ENCODE measurements around the gene ZSWIM9. TPM values are rescaled to one million over a fixed set of nuclear protein-coding genes. Genes with fewer than 3 reads are reported as not detected.

Gene ZSWIM9
- total RNA-seq: 9.3 to 11.7 TPM (median 10.2 TPM) in 3 replicates

DNA sequence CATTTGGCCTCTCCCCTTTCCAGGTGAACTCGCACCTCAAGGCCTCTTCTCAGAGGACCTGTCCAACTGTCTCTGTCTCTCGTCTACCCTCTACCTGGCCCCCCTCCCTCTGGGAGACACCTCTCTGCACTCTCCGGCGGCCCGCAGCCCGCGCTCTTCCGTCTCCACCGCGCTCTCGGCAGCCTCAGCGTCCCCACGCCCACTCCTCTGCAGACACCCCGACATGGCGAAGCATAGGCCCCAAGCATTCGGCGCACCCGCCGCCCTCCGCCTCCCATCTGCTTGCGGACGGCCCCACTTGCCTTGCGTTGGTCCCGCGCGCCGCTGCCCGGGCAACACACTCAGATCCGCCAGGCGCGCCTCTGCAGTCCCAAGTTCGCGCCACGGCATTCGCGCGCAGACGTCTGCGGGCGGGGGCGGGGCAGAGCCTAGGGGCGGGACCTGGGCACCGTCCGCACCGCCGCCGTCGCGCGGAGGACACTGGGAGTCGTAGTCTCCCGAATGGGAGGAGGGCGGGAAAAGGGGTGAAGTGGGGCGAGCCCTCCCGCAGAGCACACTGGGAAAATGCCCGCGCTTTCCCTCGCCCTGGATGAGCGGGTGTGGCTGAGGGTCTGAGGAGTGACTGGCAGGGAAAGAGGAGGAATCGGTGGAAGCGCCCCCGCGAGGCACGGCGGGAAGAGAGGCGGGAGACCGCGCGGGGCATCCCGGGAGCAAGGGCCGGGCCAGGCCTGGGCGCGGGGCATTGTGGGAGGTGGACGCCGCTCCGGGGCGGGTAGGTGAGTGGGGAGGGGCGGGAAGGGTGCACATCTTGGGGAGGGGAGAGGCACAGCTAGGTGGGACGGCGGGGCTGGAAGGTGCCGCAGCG lies at the start of gene ZSWIM9, which contains the start of gene LIG1:
Gene ZSWIM9, plus strand, starts transcription at position 742 of the 865 bp plus-strand sequence. CDS start 1,123 bp downstream, outside the sequence.
Gene LIG1, minus strand, starts transcription at position 406 of the 865 bp plus-strand sequence. CDS start 4,778 bp downstream, outside the sequence.
- peak within 1 kb of the TSS; percentile 96 for H3K27ac Mint-ChIP-seq
- H3K9me3 Mint-ChIP-seq: no peaks in the 10 kb centered on the region
- peaks cover 18% of the 10 kb centered on the region for H3K4me1 Mint-ChIP-seq
- H3K36me3 Mint-ChIP-seq: peaks cover 19% of the 10 kb centered on the region
- H3K27me3 Mint-ChIP-seq (ENCODE audit: low read depth): no peaks in the 10 kb centered on the region
- peak; percentile 86 to 90 for DNase-seq (ENCODE audit: low spot score in 2 of 2, unreplicated experiment in 2 of 2)
- TF ChIP-seq, protein P1, sequence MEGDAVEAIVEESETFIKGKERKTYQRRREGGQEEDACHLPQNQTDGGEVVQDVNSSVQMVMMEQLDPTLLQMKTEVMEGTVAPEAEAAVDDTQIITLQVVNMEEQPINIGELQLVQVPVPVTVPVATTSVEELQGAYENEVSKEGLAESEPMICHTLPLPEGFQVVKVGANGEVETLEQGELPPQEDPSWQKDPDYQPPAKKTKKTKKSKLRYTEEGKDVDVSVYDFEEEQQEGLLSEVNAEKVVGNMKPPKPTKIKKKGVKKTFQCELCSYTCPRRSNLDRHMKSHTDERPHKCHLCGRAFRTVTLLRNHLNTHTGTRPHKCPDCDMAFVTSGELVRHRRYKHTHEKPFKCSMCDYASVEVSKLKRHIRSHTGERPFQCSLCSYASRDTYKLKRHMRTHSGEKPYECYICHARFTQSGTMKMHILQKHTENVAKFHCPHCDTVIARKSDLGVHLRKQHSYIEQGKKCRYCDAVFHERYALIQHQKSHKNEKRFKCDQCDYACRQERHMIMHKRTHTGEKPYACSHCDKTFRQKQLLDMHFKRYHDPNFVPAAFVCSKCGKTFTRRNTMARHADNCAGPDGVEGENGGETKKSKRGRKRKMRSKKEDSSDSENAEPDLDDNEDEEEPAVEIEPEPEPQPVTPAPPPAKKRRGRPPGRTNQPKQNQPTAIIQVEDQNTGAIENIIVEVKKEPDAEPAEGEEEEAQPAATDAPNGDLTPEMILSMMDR (IDR thresholded peaks at IDR 0.05; ENCODE audit: unreplicated experiment): no peak
- peak within 1 kb of the TSS; percentile 96 for H3K4me3 Mint-ChIP-seq

DNA sequence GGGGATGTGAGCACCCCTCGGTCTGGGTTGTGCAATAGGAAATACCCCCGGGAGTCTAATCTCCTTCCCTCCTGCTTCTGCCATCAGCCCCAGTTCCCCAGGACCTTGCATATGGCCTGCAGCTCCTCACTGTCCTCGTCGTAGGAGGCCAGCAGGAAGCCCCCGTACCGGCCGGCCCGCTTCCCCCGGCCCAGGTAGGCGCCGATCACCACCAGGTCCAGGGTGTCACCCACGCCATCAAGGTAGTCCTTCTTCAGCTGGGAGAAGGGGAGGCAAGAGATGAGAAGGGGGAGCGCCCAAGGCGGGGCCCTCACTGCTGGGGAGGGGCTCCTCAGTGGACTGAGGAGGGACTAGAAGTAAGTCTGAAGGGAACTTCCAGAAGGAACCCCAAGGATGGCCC lies 49.4 kb upstream of the ZSWIM9 start:
- H3K36me3 Mint-ChIP-seq: peaks cover 49% of the 10 kb centered on the region
- H3K4me3 Mint-ChIP-seq: no peak overlapping the region
- H3K4me1 Mint-ChIP-seq: no peaks in the 10 kb centered on the region
- no peak for DNase-seq (ENCODE audit: low spot score in 2 of 2, unreplicated experiment in 2 of 2)
- no peaks in the 10 kb centered on the region for H3K27me3 Mint-ChIP-seq (ENCODE audit: low read depth)
- H3K9me3 Mint-ChIP-seq: no peaks in the 10 kb centered on the region
- TF ChIP-seq, protein P1 (IDR thresholded peaks at IDR 0.05; ENCODE audit: unreplicated experiment): no peak
- no peak overlapping the region for H3K27ac Mint-ChIP-seq

DNA sequence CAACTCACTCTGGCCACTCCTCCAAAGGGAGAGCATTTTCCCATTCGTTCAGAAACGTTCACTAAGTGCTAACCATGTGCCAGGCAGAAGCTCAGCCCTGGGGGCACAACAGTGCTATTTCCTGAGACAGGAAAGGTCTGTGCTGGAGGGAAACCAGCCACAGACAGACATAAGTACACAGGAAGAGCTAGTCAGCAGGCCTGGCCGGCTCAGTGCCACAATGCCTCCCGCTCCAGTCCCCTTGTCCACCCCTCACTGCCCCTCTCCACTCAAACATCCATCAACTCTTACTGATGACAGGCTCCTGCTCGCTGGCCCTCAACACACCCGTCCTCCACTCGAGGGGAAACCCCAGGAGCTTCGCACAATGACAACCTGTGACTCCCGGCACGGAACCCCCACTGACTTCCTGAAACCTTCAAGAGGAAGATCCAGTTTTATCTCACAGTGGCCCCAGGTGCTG lies 48.5 kb upstream of the ZSWIM9 start:
- H3K27me3 Mint-ChIP-seq (ENCODE audit: low read depth): no peaks in the 10 kb centered on the region
- H3K36me3 Mint-ChIP-seq: peaks cover 53% of the 10 kb centered on the region
- TF ChIP-seq, protein P1 (IDR thresholded peaks at IDR 0.05; ENCODE audit: unreplicated experiment): no peak
- H3K9me3 Mint-ChIP-seq: no peaks in the 10 kb centered on the region
- no peaks in the 10 kb centered on the region for H3K4me1 Mint-ChIP-seq
- no peak for DNase-seq (ENCODE audit: low spot score in 2 of 2, unreplicated experiment in 2 of 2)
- no peak overlapping the region for H3K27ac Mint-ChIP-seq
- no peak overlapping the region for H3K4me3 Mint-ChIP-seq

DNA sequence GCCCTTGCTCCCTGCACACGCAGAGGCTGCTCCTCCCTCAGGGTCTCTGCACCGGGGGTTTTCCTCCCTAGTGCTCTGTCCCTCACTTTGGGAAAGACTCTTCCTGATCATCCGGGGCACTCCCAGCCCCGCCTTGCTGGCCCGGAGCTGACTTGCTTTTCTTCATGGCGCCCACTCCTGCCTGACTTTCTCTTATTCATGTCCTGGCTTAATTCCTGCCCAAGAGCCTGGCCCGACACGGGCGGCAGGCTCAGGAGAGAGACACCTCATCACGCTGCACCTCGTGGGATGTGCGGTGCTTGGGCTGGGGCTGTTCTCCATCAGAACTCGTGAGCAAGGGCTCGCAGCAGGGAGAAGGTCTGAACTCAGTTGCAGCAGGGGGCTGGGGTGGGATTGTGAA lies 48.1 kb upstream of the ZSWIM9 start:
- Mint-ChIP-seq H3K27me3 (ENCODE audit: low read depth) (no peaks in the 10 kb centered on the region), H3K36me3 (peaks cover 56% of the 10 kb centered on the region), H3K27ac (no peak overlapping the region), H3K4me3 (no peak overlapping the region), H3K9me3 (no peaks in the 10 kb centered on the region), H3K4me1 (no peaks in the 10 kb centered on the region)
- TF ChIP-seq, protein P1 (IDR thresholded peaks at IDR 0.05; ENCODE audit: unreplicated experiment): no peak
- no peak for DNase-seq (ENCODE audit: low spot score in 2 of 2, unreplicated experiment in 2 of 2)

DNA sequence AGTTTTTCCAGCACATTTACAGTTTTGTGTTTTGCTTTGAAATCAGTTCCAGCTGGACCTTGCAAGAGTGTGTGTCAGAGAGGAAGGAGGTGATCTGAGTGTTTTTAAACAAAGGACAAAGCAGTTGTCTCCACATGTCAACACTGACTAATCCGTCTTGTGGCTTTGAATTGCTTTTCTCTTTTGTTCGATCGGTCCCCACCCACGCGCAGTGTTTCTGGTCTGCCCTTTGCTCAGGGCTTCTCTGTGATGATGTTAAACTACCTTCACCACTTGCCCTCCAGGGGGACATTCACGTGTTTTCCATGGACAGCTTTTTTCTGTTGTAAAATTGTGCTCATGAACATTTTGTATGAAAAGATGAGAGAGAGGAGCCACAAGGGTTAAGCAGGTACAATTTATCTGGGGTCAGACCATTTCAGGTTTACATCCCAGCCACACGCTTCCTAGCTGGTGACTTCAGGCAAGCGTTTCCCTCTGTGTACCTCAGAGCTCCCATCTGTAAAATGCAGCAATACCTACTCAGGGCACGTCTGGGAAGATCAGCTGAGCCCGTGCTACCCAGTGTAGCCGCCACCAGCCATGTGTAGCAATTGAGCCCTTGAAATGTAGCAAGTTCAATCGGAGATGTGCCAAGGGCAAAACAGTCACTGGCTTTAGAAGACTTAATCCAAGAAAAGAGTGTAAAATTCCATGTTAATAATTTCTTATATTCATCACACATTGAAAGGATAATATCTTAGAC lies 46.4 kb upstream of the ZSWIM9 start:
- DNase-seq (ENCODE audit: low spot score in 2 of 2, unreplicated experiment in 2 of 2): no peak
- TF ChIP-seq, protein P1 (IDR thresholded peaks at IDR 0.05; ENCODE audit: unreplicated experiment): no peak
- Mint-ChIP-seq H3K27ac (no peak overlapping the region), H3K4me1 (no peaks in the 10 kb centered on the region), H3K36me3 (peaks cover 60% of the 10 kb centered on the region), H3K4me3 (no peak overlapping the region), H3K27me3 (ENCODE audit: low read depth) (no peaks in the 10 kb centered on the region), H3K9me3 (peaks cover 3% of the 10 kb centered on the region)
